K562 (cell line): Measurements from ENCODE around the gene TSPAN13. TPM values are rescaled to one million over a fixed set of nuclear protein-coding genes. Genes with fewer than 3 reads are reported as not detected.

Experiments
- ATAC-seq: fragments of 200-7000 bp; cut with Tn5 transposase; 3 replicates; pipeline ENCODE4 v1.9.1; 2020; ENCODE audit warnings: moderate library complexity
- BruUV-seq: library from RNA; stranded (reverse); fragments of 400-500 nt; replicated peaks from 2 replicates; lab custom pipeline; 2021; lab: Mats Ljungman, UMichigan
- CTCF ChIA-PET: fragments of 300-600 bp; formaldehyde crosslinking; extraction: SDS; loops from one replicate; lab custom pipeline; 2021; ENCODE audit warnings: low intra/inter-chr PET ratio; lab: Yijun Ruan, JAX
- POLR2A ChIA-PET: fragments of 300-600, 350-650 bp; sonication (Branson Sonifier 250); formaldehyde crosslinking; extraction: SDS; loops from one replicate; lab custom pipeline; 2021; ENCODE audit warnings: antibody characterized with exemption, inconsistent platforms; lab: Yijun Ruan, JAX
- DNase-seq, 4 experiments: peaks; one replicate each; pipeline versions ENCODE4 v3.0.0 to v3.0.0-alpha.2; 2011 to 2018; ENCODE audit warnings: low spot score in 3 of 4, mixed read lengths in 3 of 4; ENCODE audit errors: extremely low read depth in 1 of 4
- FAIRE-seq: peaks from 2 replicates; lab custom pipeline; 2011; peaks lifted over from hg19 to GRCh38; lab: Jason Lieb, UNC
- H2AFZ ChIP-seq: 2 replicates; pipeline ENCODE4 v1.6.0; 2011; ENCODE audit warnings: low read depth, low read length, control low read depth, inconsistent platforms
- H3K27ac ChIP-seq: fragments of 200-600 bp; 3 replicates; pipeline ENCODE4 v1.8.0; 2011; ENCODE audit warnings: low read depth, mild to moderate bottlenecking, control low read depth, inconsistent platforms, low read length, moderate library complexity, mixed read lengths; ENCODE audit errors: extremely low read depth
- H3K27me3 ChIP-seq, 2 experiments: fragments of 300-600 bp in 1 of 2; 2 replicates in 1 of 2; 3 replicates in 1 of 2; pipeline versions ENCODE4 v1.6.0 to v1.8.0; 2011; ENCODE audit warnings: inconsistent platforms in 2 of 2, low read length in 2 of 2, mild to moderate bottlenecking in 1 of 2, mixed read lengths in 1 of 2, moderate library complexity in 1 of 2; ENCODE audit not compliant: control insufficient read depth in 2 of 2, insufficient read depth in 2 of 2
- H3K36me3 ChIP-seq: fragments of 300-600 bp; 3 replicates; pipeline ENCODE4 v1.8.0; 2011; ENCODE audit warnings: mild to moderate bottlenecking, low read length, inconsistent platforms; ENCODE audit not compliant: control insufficient read depth, insufficient read depth
- H3K4me1 ChIP-seq, 2 experiments: fragments of 200-600 bp in 1 of 2; replicated peaks in 1 of 2; 2 replicates in 1 of 2; 3 replicates in 1 of 2; pipeline versions ENCODE4 v1.5.1 to v1.8.0; 2011; ENCODE audit warnings: inconsistent platforms in 2 of 2, low read length in 2 of 2, mild to moderate bottlenecking in 1 of 2, mixed read lengths in 1 of 2, moderate library complexity in 1 of 2; ENCODE audit not compliant: control insufficient read depth in 2 of 2, insufficient read depth in 2 of 2
- H3K4me2 ChIP-seq: 2 replicates; pipeline ENCODE4 v1.6.1; 2011; ENCODE audit warnings: low read length, control low read depth, inconsistent platforms, mixed read lengths; ENCODE audit not compliant: insufficient read depth
- H3K4me3 ChIP-seq: fragments of 200-600 bp; sonication (generic), shearing (Covaris generic); 2 replicates; pipeline ENCODE4 v1.5.1; 2016; ENCODE audit warnings: control low read depth, inconsistent platforms
- H3K79me2 ChIP-seq: fragments of 200-600 bp; 3 replicates; pipeline ENCODE4 v1.8.0; 2011; ENCODE audit warnings: low read length, inconsistent platforms; ENCODE audit not compliant: control insufficient read depth, insufficient read depth
- H3K9ac ChIP-seq, 2 experiments: 2 replicates each; pipeline versions ENCODE4 v1.6.0 to v1.6.1; 2011; ENCODE audit warnings: low read depth in 2 of 2, low read length in 2 of 2, control low read depth in 1 of 2, inconsistent platforms in 1 of 2, mild to moderate bottlenecking in 1 of 2, mixed read lengths in 1 of 2; ENCODE audit not compliant: insufficient read depth in 1 of 2
- H3K9me1 ChIP-seq: one replicate; pipeline ENCODE4 v1.6.0; 2011; ENCODE audit warnings: inconsistent platforms, mild to moderate bottlenecking, low read length, moderate library complexity; ENCODE audit not compliant: control insufficient read depth, insufficient read depth
- H3K9me3 ChIP-seq: replicated peaks from 2 replicates; pipeline ENCODE4 v1.5.1; 2011; ENCODE audit warnings: low read depth, low read length, inconsistent platforms; ENCODE audit not compliant: control insufficient read depth, insufficient read depth
- H4K20me1 ChIP-seq: replicated peaks from 2 replicates; pipeline ENCODE4 v1.6.1; 2011; ENCODE audit warnings: low read length, inconsistent platforms, mixed read lengths; ENCODE audit not compliant: control insufficient read depth, insufficient read depth
- FOSL1 ChIP-seq: fragments of 200-800 bp; sonication (Bioruptor generic); conservative IDR thresholded peaks from 2 replicates; pipeline ENCODE4 v1.6.1; 2016; ENCODE audit warnings: missing genetic modification characterization, missing compliant biosample characterization
- MLLT1 ChIP-seq, 2 experiments: fragments of 450-650 bp; IDR thresholded peaks; 2 replicates each; pipeline ENCODE4 v1.6.1; 2016
- NFATC3 ChIP-seq: fragments of 450-650 bp; IDR thresholded peaks from 2 replicates; pipeline ENCODE4 v1.6.1; 2017; ENCODE audit warnings: mild to moderate bottlenecking
- WGBS: fragments of 100-300 bp; shearing (Covaris generic); methylation state at CpG from one replicate; pipeline ENCODE4 v1.1.6; 2016; ENCODE audit warnings: low coverage, mixed read lengths; ENCODE audit not compliant: insufficient coverage; ENCODE audit errors: missing lambda C conversion rate; 5-methylcytosine and 5-hydroxymethylcytosine counted together
- in situ Hi-C: fragments of 300-500 bp; cut with MboI; formaldehyde crosslinking; loops from 4 replicates; pipeline ENCODE4 v1.15.0; 2018; ENCODE audit warnings: inconsistent platforms, mixed read lengths
- intact Hi-C: fragments of 100-400 bp; cut with micrococcal nuclease; formaldehyde crosslinking; loops from 2 replicates; pipeline ENCODE4 v1.14.2; 2022
- polyA plus RNA-seq, 8 experiments: library from polyadenylated mRNA; depleted of rRNA in 4 of 8; stranded (reverse) in 5 of 8; unstranded in 3 of 8; fragments of >200 nt; fragmentation: Nextera tagmentation in 2 of 8; fragmentation: Illumina TruSeq in 1 of 8; extraction: Ambion mirVana in 2 of 8; extraction: Trizol in 1 of 8; gene quantifications; 2 replicates each; pipeline versions ENCODE4 v1.2.1 to v1.2.3, GENCODE V29; 2011 to 2014; ENCODE audit warnings: inconsistent platforms in 1 of 8, missing spikeins in 1 of 8
- total RNA-seq, 7 experiments: library from RNA; depleted of rRNA in 6 of 7; stranded (reverse); fragments of >200 nt in 6 of 7; fragmentation: Illumina TruSeq in 2 of 7; extraction: Trizol in 2 of 7; gene quantifications; 2 replicates each; pipeline versions ENCODE4 v1.2.1 to v1.2.3, GENCODE V29; 2011 to 2021; ENCODE audit warnings: low replicate concordance in 1 of 7

Gene TSPAN13
- total and polyA plus RNA-seq, 9 of the 15 experiments (the other 6 are each of a cell fraction or from before 2014, with no cell fraction given), result 7.8 to 46.3 (median 20.0) TPM

- Histone ChIP-seq H3K4me3 (no peak overlapping the region), H2AFZ (peak overlapping the region; percentile 72), H3K27me3 (no peaks in the 10 kb centered on the region), H3K9me3 (no peaks in the 10 kb centered on the region), H4K20me1 (no peaks in the 10 kb centered on the region), H3K79me2 (no peaks in the 10 kb centered on the region), H3K9ac (0 out of 4 replicates have a peak overlapping the region, but pooled peaks of 1 of the 2 experiments have one; percentile 21), H3K4me2 (no peak overlapping the region; the same call in 1 of the 2 replicates), H3K27ac (no peak overlapping the region), H3K36me3 (no peaks in the 10 kb centered on the region), H3K4me1 (peaks cover 6 to 7% of the 10 kb centered on the region in 2 experiments), H3K9me1 (no peaks in the 10 kb centered on the region)
- BruUV-seq, result no TSS peak
- TF ChIP-seq NFATC3 (no peak), FOSL1 (peak; percentile 41), MLLT1 (IDR thresholded peaks at IDR 0.05) (peak in 1 of 2 experiments; percentile 41; a peak in 1 of 4 replicates)
- intact Hi-C loops, result no loop called here
- POLR2A ChIA-PET, result interaction anchor here (0.6 to 0.7 kb wide), 2 partner anchors 16 to 88 kb away, joined by 3 to 6 read pairs; no protein-coding TSS in a partner anchor
- ATAC-seq (peak; percentile 41), FAIRE-seq (peak; percentile 19), DNase-seq (no peak)
- in situ Hi-C loops, result no loop called here
- WGBS, result 59% methylated on average over 5 of the region's 7 CpGs
- CTCF ChIA-PET, result no interaction called here
Measured at GRCh38 chr7:16734148-16734726, 19.3 kb upstream of the TSPAN13 start.
